CD4-positive, CD25-positive, alpha-beta regulatory T cell (primary cell): Measurements from ENCODE around the gene PARP1. TPM values are rescaled to one million over a fixed set of nuclear protein-coding genes. Genes with fewer than 3 reads are reported as not detected.

Source experiments
- ATAC-seq, 2 donors: fragments of 150-1000 bp; cut with Tn5 transposase; one replicate each; pipeline ENCODE4 v1.10.0; 2021; ENCODE audit warnings: low read depth in 2 of 2, moderate number of reproducible peaks in 2 of 2, moderate library complexity in 1 of 2
- DNase-seq, 3 donors: peaks; one replicate each; pipeline versions ENCODE4 v3.0.0 to v3.0.0-alpha.2; 2012 to 2022; ENCODE audit warnings: mixed read lengths in 1 of 3
- H3K27ac ChIP-seq: one replicate; pipeline ENCODE4 v1.7.0; 2013; ENCODE audit warnings: mild to moderate bottlenecking, low read length; ENCODE audit not compliant: insufficient read depth, poor library complexity, severe bottlenecking
- H3K27me3 ChIP-seq: one replicate; pipeline ENCODE4 v1.7.0; 2013; ENCODE audit warnings: low read length; ENCODE audit not compliant: control insufficient read depth, insufficient read depth
- H3K36me3 ChIP-seq: one replicate; pipeline ENCODE4 v1.7.0; 2013; ENCODE audit warnings: mild to moderate bottlenecking, low read length, moderate library complexity; ENCODE audit not compliant: control insufficient read depth, insufficient read depth
- H3K4me1 ChIP-seq: 2 replicates; pipeline ENCODE4 v1.7.0; 2013; ENCODE audit warnings: mild to moderate bottlenecking, low read length; ENCODE audit not compliant: insufficient read depth, control insufficient read depth, poor library complexity, severe bottlenecking
- H3K4me3 ChIP-seq: one replicate; pipeline ENCODE4 v1.7.0; 2013; ENCODE audit warnings: low read depth, mild to moderate bottlenecking, low read length, moderate library complexity
- H3K9me3 ChIP-seq, 2 experiments: 1 replicate in 1 of 2; 2 replicates in 1 of 2; pipeline ENCODE4 v1.7.0; 2013; ENCODE audit warnings: low read length in 2 of 2, mild to moderate bottlenecking in 1 of 2, moderate library complexity in 1 of 2; ENCODE audit not compliant: control insufficient read depth in 2 of 2
- H3K27ac Mint-ChIP-seq, 3 donors: one replicate each; pipeline ENCODE4 v1.8.0; 2020 to 2022; ENCODE audit warnings: mild to moderate bottlenecking in 3 of 3, mixed read lengths in 3 of 3, moderate library complexity in 2 of 3
- H3K27me3 Mint-ChIP-seq: one replicate; pipeline ENCODE4 v1.8.0; 2022; ENCODE audit warnings: mild to moderate bottlenecking, mixed read lengths
- H3K36me3 Mint-ChIP-seq: one replicate; pipeline ENCODE4 v1.8.0; 2020; ENCODE audit warnings: mixed read lengths
- H3K4me1 Mint-ChIP-seq, 4 donors: one replicate each; pipeline ENCODE4 v1.8.0; 2020 to 2022; ENCODE audit warnings: mixed read lengths in 4 of 4, mild to moderate bottlenecking in 1 of 4
- H3K4me3 Mint-ChIP-seq, 4 donors: one replicate each; pipeline ENCODE4 v1.8.0; 2020 to 2022; ENCODE audit warnings: mild to moderate bottlenecking in 4 of 4, mixed read lengths in 4 of 4, moderate library complexity in 3 of 4
- H3K9me3 Mint-ChIP-seq, 7 donors: one replicate each; pipeline ENCODE4 v1.8.0; 2020 to 2022; ENCODE audit warnings: mixed read lengths in 7 of 7, mild to moderate bottlenecking in 3 of 7, moderate library complexity in 2 of 7
- polyA plus RNA-seq, 4 donors: library from polyadenylated mRNA; unstranded; fragments of 300-500 nt; fragmentation: Illumina TruSeq; gene quantifications; one replicate each; pipeline ENCODE4 v1.2.3, GENCODE V29; 2021
- total RNA-seq: library from RNA; stranded (reverse); gene quantifications from one replicate; pipeline ENCODE4 v1.2.3, GENCODE V29; 2022

The PARP1 gene
- total RNA-seq (104 TPM), polyA plus RNA-seq (100 to 1,000 TPM in 3 of 4 donors, 10 to 100 TPM in 1; 99.1 to 129 (median 110) TPM)

DNA sequence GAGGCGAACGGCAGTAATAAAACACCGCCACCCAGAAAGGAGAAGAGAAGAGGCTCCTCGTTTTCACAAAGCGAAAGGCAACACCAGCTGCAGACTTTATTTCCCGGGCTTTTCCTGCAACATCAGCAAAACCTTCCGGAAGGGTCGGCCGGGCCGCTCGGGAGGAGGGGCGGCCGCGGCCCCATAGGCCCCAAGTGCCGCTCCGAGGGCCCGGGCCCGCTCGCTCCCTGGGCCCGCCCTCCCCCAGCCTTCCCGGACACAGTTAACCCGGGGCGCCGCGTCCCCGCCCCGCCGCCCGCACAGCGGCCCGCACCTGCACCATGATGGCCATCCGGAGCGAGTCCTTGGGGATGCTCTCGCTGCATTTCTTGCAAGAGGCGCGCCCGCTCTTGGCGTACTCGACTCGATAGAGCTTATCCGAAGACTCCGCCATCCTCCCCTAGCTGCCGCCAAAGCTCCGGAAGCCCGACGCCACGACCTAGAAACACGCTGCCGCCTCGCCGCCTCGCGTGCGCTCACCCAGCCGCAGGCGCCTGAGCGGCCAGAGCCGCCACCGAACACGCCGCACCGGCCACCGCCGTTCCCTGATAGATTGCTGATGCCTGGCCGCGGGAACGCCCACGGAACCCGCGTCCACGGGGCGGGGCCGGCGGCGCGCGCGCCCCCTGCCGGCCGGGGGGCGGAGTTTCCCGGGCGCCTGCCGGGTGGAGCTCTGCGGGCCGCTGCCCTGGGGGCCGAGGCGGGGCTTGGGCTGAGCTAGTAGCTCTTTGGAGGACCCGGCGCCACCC, at the start of gene PARP1:
PARP1 (minus strand) TSS at position 597 of the 788 bp plus-strand sequence; CDS start at position 433, 164 bp downstream.
- Histone ChIP-seq H3K4me1 (peaks cover 52% of the 10 kb centered on the region), H3K36me3 (peaks cover 4% of the 10 kb centered on the region), H3K4me3 (peak within 1 kb of the TSS; percentile 99), H3K9me3 (no peaks in the 10 kb centered on the region), H3K27me3 (no peaks in the 10 kb centered on the region), H3K27ac (peak within 1 kb of the TSS; percentile 82)
- Mint-ChIP-seq H3K27me3 (peaks cover 4% of the 10 kb centered on the region), H3K36me3 (peaks cover 12% of the 10 kb centered on the region), H3K4me1 (peaks cover 12 to 51% (median 38%) of the 10 kb centered on the region in 4 donors), H3K4me3 (peak within 1 kb of the TSS; percentile 93 to 99 (median 97)), H3K27ac (peak within 1 kb of the TSS; percentile 76 to 97 (median 96)), H3K9me3 (peaks cover 0 to 2% (median 0%) of the 10 kb centered on the region in 7 donors)
- peak; percentile 82 to 94 (median 90) for DNase-seq
- ATAC-seq, result peak; percentile 87 to 90

DNA sequence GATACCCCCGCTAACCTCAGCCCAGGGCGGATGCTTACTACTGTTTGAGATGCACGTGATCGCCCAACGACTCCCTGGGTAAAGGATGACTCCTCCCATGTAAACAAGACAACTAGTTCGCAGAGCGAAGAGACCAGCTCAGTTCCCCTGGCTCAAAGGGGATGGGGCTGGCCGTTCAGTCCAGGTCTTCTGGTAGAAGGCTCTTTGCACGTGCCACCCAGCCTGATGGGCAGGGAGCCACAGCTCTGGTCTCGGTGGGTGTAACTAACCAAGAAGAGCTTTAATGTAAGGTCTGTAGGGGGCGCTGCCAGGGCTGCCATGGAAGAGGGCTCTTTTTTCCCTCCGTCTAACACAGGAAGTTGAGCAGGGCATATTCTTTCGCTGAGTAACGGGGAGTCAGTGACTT, 49.4 kb upstream of the PARP1 start:
- Histone ChIP-seq H3K36me3 (no peaks in the 10 kb centered on the region), H3K9me3 (no peaks in the 10 kb centered on the region), H3K4me1 (peaks cover 7% of the 10 kb centered on the region), H3K27ac (peak overlapping the region; percentile 6), H3K4me3 (peak overlapping the region; percentile 49), H3K27me3 (peaks cover 5% of the 10 kb centered on the region)
- peak; percentile 72 to 81 for ATAC-seq
- Mint-ChIP-seq H3K9me3 (peaks cover 0 to 2% (median 0%) of the 10 kb centered on the region in 7 donors), H3K27ac (peak overlapping the region; percentile 82 to 92 (median 85)), H3K4me3 (peak overlapping the region; percentile 75 to 87 (median 82)), H3K36me3 (no peaks in the 10 kb centered on the region), H3K4me1 (peaks cover 5 to 15% (median 9%) of the 10 kb centered on the region in 4 donors), H3K27me3 (peaks cover 14% of the 10 kb centered on the region)
- peak in 2 of 3 donors; percentile 59 to 81 for DNase-seq

DNA sequence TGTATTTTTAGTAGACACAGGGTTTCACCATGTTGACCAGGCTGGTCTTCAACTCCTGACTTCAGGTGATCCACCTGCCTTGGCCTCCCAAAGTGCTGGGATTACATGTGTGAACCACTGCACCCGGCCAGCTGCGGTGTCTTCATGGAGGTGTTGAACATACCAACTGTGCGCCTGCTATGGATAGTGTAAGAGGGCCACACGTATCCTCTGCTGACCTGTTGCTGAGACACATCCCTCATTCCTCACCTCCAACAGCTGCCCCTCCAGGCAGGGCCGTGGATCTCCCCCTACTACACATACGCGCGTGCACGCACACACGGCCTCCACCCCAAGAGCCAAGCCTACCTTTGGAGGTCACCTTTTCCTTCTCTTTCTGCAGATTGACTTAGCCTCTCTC, 48.0 kb upstream of the PARP1 start:
- no peaks in the 10 kb centered on the region for H3K36me3 ChIP-seq
- no peak overlapping the region for H3K27ac ChIP-seq
- DNase-seq, result no peak
- peaks cover 14% of the 10 kb centered on the region for H3K27me3 Mint-ChIP-seq
- no peak overlapping the region for H3K4me3 ChIP-seq
- no peaks in the 10 kb centered on the region for H3K9me3 ChIP-seq
- H3K9me3 Mint-ChIP-seq, result peaks cover 0 to 2% (median 0%) of the 10 kb centered on the region in 7 donors
- H3K27ac Mint-ChIP-seq, result no peak overlapping the region
- no peaks in the 10 kb centered on the region for H3K36me3 Mint-ChIP-seq
- peaks cover 7% of the 10 kb centered on the region for H3K4me1 ChIP-seq
- ATAC-seq, result no peak
- H3K27me3 ChIP-seq, result peaks cover 2% of the 10 kb centered on the region
- H3K4me1 Mint-ChIP-seq, result peaks cover 5 to 15% (median 9%) of the 10 kb centered on the region in 4 donors
- H3K4me3 Mint-ChIP-seq, result no peak overlapping the region

DNA sequence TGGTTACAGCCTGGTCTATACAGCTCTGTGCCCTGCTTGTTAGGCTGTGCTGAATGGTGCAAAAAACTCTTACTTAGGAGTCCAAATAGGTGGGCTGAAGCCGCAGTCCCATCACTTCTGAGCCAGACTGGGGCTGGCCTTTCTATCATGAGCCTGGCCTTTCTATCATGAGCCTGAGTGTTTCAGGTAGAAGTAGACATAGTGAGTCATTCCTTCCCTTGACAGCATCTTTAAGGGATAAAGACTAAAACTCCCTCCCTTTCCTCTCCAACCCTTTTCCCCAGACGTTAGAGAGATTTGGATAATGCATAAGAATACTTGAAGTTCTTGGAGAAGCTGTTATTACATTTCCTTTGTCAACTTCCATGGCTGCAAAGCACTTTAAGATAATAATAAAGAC, 46.5 kb upstream of the PARP1 start:
- no peak overlapping the region for H3K27ac Mint-ChIP-seq
- no peaks in the 10 kb centered on the region for H3K36me3 Mint-ChIP-seq
- no peaks in the 10 kb centered on the region for H3K9me3 ChIP-seq
- H3K27me3 Mint-ChIP-seq, result peaks cover 14% of the 10 kb centered on the region
- no peaks in the 10 kb centered on the region for H3K27me3 ChIP-seq
- no peak overlapping the region for H3K4me3 Mint-ChIP-seq
- ATAC-seq, result no peak
- H3K4me3 ChIP-seq, result no peak overlapping the region
- no peaks in the 10 kb centered on the region for H3K36me3 ChIP-seq
- no peak for DNase-seq
- H3K27ac ChIP-seq, result no peak overlapping the region
- H3K4me1 ChIP-seq, result peaks cover 7% of the 10 kb centered on the region
- peaks cover 0 to 2% (median 0%) of the 10 kb centered on the region in 7 donors for H3K9me3 Mint-ChIP-seq
- peaks cover 5 to 15% (median 9%) of the 10 kb centered on the region in 4 donors for H3K4me1 Mint-ChIP-seq

DNA sequence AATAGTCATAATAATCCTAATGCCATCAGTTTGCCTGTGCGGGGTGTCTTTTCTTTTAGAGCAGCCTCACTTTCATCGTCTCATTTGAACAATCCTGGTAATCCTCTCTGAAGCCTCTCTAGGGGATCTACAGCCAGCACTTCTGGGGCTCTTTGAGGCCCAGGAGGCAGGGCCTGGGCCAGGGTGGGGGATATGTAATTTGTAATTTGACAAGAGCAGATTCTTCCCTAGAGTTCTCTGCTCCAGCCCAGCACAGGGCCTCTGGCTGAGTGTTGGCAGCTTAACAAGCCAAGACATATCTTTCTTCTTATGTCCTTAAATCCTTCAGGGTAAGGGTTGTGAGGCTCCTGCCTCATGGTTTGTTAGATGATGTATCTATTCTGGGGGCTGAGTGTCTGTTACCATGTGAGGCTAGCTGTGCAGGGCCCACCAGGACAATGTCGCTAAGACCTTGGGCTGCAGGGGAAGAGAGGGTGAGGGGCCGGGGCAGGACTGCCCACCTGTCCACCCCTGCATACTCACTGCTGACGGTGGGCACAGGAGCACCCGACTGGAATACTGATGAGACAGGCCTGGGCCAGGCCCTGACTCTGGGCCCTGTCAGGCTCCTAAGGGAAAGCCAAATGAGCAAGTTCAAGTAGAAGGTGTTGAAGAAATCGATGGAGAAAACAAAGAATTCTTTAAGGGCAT, 45.3 kb upstream of the PARP1 start:
- H3K36me3 ChIP-seq, result no peaks in the 10 kb centered on the region
- H3K4me3 Mint-ChIP-seq, result peak overlapping the region in 1 of 4 donors; percentile 17
- ATAC-seq, result no peak
- peaks cover 0 to 2% (median 0%) of the 10 kb centered on the region in 7 donors for H3K9me3 Mint-ChIP-seq
- no peaks in the 10 kb centered on the region for H3K36me3 Mint-ChIP-seq
- peaks cover 8% of the 10 kb centered on the region for H3K27me3 Mint-ChIP-seq
- H3K4me1 Mint-ChIP-seq, result peaks cover 5 to 15% (median 10%) of the 10 kb centered on the region in 4 donors
- peaks cover 7% of the 10 kb centered on the region for H3K4me1 ChIP-seq
- no peak for DNase-seq
- no peak overlapping the region for H3K4me3 ChIP-seq
- no peaks in the 10 kb centered on the region for H3K9me3 ChIP-seq
- no peaks in the 10 kb centered on the region for H3K27me3 ChIP-seq
- no peak overlapping the region for H3K27ac ChIP-seq
- H3K27ac Mint-ChIP-seq, result no peak overlapping the region

DNA sequence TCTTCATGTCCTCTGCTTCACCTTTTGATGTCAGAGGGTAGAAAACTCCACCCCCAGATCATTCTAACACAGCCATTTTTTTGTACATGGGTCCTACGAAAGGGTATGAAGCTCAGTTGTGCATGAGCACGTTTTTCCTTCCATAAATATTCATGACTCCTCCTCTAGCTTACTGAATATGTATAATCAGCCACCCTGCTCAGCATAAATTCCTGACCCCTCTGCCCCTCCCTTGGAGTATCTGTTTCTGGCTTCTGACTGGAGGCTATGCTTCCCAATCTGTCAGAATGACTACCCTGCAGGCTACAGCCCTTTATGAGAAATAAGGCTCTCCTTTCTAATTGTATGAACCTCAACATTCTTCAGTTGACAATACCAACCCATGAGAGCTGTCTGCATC, 42.8 kb upstream of the PARP1 start:
- H3K27ac ChIP-seq, result no peak overlapping the region
- ATAC-seq (no peak), DNase-seq (no peak)
- no peak overlapping the region for H3K4me3 ChIP-seq
- peaks cover 6% of the 10 kb centered on the region for H3K4me1 ChIP-seq
- no peaks in the 10 kb centered on the region for H3K9me3 ChIP-seq
- no peaks in the 10 kb centered on the region for H3K27me3 ChIP-seq
- no peaks in the 10 kb centered on the region for H3K36me3 Mint-ChIP-seq
- H3K27me3 Mint-ChIP-seq, result peaks cover 8% of the 10 kb centered on the region
- peaks cover 7 to 15% (median 10%) of the 10 kb centered on the region in 4 donors for H3K4me1 Mint-ChIP-seq
- H3K27ac Mint-ChIP-seq, result no peak overlapping the region
- no peak overlapping the region for H3K4me3 Mint-ChIP-seq
- H3K9me3 Mint-ChIP-seq, result peaks cover 0 to 2% (median 0%) of the 10 kb centered on the region in 7 donors
- H3K36me3 ChIP-seq, result no peaks in the 10 kb centered on the region

DNA sequence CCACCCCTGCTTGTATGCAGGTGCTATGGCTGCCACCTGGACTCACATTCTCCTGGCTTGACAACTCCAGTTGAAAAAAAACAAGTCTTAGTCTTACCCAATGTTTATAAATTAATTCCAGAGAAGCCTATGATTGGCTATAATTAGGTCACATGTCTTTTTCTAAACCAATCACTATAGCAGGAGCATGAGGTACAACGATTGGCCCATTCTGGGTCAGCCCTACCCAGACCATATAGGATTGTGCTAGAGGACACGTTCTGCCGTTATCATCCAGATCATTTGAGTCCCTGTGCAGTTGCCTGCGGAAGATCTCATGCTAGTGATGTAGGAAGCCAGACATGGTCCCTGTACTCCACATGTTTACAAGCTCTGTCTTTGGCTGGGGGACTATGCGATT, 41.9 kb upstream of the PARP1 start:
- no peaks in the 10 kb centered on the region for H3K36me3 ChIP-seq
- ATAC-seq, result no peak
- Mint-ChIP-seq H3K9me3 (peaks cover 0 to 2% (median 0%) of the 10 kb centered on the region in 7 donors), H3K27ac (no peak overlapping the region), H3K27me3 (peaks cover 4% of the 10 kb centered on the region), H3K4me1 (peaks cover 10 to 23% (median 18%) of the 10 kb centered on the region in 4 donors), H3K4me3 (no peak overlapping the region), H3K36me3 (no peaks in the 10 kb centered on the region)
- DNase-seq, result no peak
- no peaks in the 10 kb centered on the region for H3K27me3 ChIP-seq
- peaks cover 14% of the 10 kb centered on the region for H3K4me1 ChIP-seq
- no peak overlapping the region for H3K27ac ChIP-seq
- H3K4me3 ChIP-seq, result no peak overlapping the region
- no peaks in the 10 kb centered on the region for H3K9me3 ChIP-seq
